HepG2 (cell line): ENCODE data around the gene BLOC1S1.

Source experiments
- CCAR2 ChIP-seq: fragments of 200-400 bp; formaldehyde crosslinking; optimal IDR thresholded peaks from 2 replicates; pipeline ENCODE3; 2018; ENCODE audit warnings: low read depth, mild to moderate bottlenecking, low read length, moderate library complexity
- CEBPB ChIP-seq: IDR thresholded peaks from 2 replicates; pipeline ENCODE4 v1.6.1; 2011; ENCODE audit warnings: low read depth, low read length, improper control_type of control experiment, borderline replicate concordance
- EED ChIP-seq: sonication (generic); formaldehyde crosslinking; IDR thresholded peaks from 2 replicates; pipeline ENCODE4 v1.5.0; 2020; ENCODE audit warnings: mild to moderate bottlenecking, missing genetic modification reagents
- NONO ChIP-seq, 2 experiments: fragments of 450-650 bp in 1 of 2; sonication (generic) in 1 of 2; formaldehyde crosslinking in 1 of 2; IDR thresholded peaks in 1 of 2; conservative IDR thresholded peaks in 1 of 2; 2 replicates each; pipeline versions ENCODE4 v1.6.1 to v1.8.0; 2017 to 2022; ENCODE audit warnings: mild to moderate bottlenecking in 1 of 2, missing genetic modification reagents in 1 of 2, moderate library complexity in 1 of 2
- PCBP1 ChIP-seq: fragments of 200-400 bp; formaldehyde crosslinking; IDR thresholded peaks from 2 replicates; pipeline ENCODE4 v1.6.1; 2017; ENCODE audit warnings: mild to moderate bottlenecking, low read depth, low read length, borderline replicate concordance
- POLR2AphosphoS5 ChIP-seq: IDR thresholded peaks from 2 replicates; pipeline ENCODE4 v1.6.1; 2012; ENCODE audit warnings: low read depth, low read length
- SIN3A ChIP-seq: IDR thresholded peaks from 2 replicates; pipeline ENCODE4 v1.6.1; 2011; ENCODE audit warnings: low read depth, mild to moderate bottlenecking, control low read depth, low read length, borderline replicate concordance
- SSRP1 ChIP-seq: IDR thresholded peaks from 2 replicates; pipeline ENCODE4 v1.6.1; 2016; ENCODE audit warnings: control low read depth
- ZFP90 ChIP-seq: sonication (generic); formaldehyde crosslinking; IDR thresholded peaks from 2 replicates; pipeline ENCODE4 v1.8.0; 2022; ENCODE audit warnings: missing genetic modification reagents, mild to moderate bottlenecking, inconsistent platforms, borderline replicate concordance
- ZNF282 ChIP-seq: fragments of 450-650 bp; IDR thresholded peaks from 2 replicates; pipeline ENCODE4 v1.6.1; 2018; ENCODE audit not compliant: partially characterized antibody
- ZNF549 ChIP-seq: sonication (generic); formaldehyde crosslinking; IDR thresholded peaks from 2 replicates; pipeline ENCODE4 v1.5.0; 2020; ENCODE audit warnings: missing genetic modification reagents
- TF ChIP-seq, protein P1 (sequence below): IDR thresholded peaks from 2 replicates; pipeline ENCODE4 v1.6.1; 2016
- TF ChIP-seq, protein P2 (sequence below): sonication (generic); formaldehyde crosslinking; IDR thresholded peaks from 2 replicates; pipeline ENCODE4 v1.4.0; 2020; ENCODE audit warnings: mild to moderate bottlenecking, missing genetic modification reagents
- TF ChIP-seq, protein P3 (sequence below): sonication (generic); formaldehyde crosslinking; IDR thresholded peaks from 2 replicates; pipeline ENCODE4 v1.5.0; 2020; ENCODE audit warnings: mild to moderate bottlenecking, missing genetic modification reagents, moderate library complexity

DNA sequence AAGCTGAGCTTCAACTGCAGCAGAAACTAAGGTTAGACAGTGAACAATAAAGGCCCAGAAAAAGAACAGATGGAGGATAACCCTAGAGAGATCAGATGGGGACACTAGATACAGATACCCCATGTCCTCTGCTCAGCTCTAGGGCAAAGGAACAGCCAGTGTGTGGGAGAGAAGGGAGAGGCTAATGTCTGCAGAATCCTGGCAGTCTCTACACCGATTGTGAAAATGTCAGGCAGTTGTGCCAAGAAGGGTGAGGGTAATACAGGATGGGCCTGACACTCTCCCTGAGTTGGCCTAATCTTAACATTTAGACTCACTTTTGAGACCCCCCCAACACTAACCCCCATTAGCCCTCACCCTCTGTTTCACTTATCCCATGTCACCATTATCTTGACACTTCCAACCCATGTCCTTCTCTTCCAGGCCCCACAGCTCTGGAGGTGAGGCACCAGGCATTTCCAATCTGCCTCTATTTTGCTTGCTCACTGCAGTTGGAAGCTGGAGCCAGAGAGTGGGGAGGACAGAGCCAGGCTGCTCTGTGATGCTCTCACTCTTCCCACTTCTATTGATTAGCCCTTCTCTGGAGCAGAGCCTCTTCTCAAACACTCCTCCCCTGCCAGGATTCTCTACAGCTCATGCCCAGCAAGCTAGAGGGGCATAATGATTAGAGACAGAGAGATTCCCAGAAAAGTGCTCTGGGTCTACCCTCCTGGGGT lies 3.0 kb upstream of the BLOC1S1 start:
- TF ChIP-seq, protein P1, sequence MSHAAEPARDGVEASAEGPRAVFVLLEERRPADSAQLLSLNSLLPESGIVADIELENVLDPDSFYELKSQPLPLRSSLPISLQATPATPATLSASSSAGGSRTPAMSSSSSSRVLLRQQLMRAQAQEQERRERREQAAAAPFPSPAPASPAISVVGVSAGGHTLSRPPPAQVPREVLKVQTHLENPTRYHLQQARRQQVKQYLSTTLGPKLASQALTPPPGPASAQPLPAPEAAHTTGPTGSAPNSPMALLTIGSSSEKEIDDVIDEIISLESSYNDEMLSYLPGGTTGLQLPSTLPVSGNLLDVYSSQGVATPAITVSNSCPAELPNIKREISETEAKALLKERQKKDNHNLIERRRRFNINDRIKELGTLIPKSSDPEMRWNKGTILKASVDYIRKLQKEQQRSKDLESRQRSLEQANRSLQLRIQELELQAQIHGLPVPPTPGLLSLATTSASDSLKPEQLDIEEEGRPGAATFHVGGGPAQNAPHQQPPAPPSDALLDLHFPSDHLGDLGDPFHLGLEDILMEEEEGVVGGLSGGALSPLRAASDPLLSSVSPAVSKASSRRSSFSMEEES (CRISPR knock-in tag), result no peak
- TF ChIP-seq EED (CRISPR knock-in tag) (no peak), CCAR2 (no peak), ZFP90 (CRISPR knock-in tag) (no peak), SIN3A (no peak), POLR2AphosphoS5 (no peak), CEBPB (no peak), NONO (IDR thresholded peaks at IDR 0.05) (no peak), NONO (CRISPR knock-in tag; conservative IDR thresholded peaks at IDR 0.05) (no peak), SSRP1 (CRISPR knock-in tag) (no peak), ZNF282 (no peak), ZNF549 (CRISPR knock-in tag) (no peak), PCBP1 (no peak)
- TF ChIP-seq, protein P2, sequence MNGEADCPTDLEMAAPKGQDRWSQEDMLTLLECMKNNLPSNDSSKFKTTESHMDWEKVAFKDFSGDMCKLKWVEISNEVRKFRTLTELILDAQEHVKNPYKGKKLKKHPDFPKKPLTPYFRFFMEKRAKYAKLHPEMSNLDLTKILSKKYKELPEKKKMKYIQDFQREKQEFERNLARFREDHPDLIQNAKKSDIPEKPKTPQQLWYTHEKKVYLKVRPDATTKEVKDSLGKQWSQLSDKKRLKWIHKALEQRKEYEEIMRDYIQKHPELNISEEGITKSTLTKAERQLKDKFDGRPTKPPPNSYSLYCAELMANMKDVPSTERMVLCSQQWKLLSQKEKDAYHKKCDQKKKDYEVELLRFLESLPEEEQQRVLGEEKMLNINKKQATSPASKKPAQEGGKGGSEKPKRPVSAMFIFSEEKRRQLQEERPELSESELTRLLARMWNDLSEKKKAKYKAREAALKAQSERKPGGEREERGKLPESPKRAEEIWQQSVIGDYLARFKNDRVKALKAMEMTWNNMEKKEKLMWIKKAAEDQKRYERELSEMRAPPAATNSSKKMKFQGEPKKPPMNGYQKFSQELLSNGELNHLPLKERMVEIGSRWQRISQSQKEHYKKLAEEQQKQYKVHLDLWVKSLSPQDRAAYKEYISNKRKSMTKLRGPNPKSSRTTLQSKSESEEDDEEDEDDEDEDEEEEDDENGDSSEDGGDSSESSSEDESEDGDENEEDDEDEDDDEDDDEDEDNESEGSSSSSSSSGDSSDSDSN (CRISPR knock-in tag), result no peak
- TF ChIP-seq, protein P3, sequence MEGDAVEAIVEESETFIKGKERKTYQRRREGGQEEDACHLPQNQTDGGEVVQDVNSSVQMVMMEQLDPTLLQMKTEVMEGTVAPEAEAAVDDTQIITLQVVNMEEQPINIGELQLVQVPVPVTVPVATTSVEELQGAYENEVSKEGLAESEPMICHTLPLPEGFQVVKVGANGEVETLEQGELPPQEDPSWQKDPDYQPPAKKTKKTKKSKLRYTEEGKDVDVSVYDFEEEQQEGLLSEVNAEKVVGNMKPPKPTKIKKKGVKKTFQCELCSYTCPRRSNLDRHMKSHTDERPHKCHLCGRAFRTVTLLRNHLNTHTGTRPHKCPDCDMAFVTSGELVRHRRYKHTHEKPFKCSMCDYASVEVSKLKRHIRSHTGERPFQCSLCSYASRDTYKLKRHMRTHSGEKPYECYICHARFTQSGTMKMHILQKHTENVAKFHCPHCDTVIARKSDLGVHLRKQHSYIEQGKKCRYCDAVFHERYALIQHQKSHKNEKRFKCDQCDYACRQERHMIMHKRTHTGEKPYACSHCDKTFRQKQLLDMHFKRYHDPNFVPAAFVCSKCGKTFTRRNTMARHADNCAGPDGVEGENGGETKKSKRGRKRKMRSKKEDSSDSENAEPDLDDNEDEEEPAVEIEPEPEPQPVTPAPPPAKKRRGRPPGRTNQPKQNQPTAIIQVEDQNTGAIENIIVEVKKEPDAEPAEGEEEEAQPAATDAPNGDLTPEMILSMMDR (CRISPR knock-in tag), result no peak
